HG02759 (cell line): Measurements from ENCODE around the gene ABCC9.

Source experiments
- ATAC-seq: cut with Tn5 transposase; IDR thresholded peaks from one replicate; pipeline ENCODE4 v1.9.1; 2021; ENCODE audit warnings: mild to moderate bottlenecking, moderate library complexity; ENCODE audit not compliant: unreplicated experiment

ABCC9 gene

DNA sequence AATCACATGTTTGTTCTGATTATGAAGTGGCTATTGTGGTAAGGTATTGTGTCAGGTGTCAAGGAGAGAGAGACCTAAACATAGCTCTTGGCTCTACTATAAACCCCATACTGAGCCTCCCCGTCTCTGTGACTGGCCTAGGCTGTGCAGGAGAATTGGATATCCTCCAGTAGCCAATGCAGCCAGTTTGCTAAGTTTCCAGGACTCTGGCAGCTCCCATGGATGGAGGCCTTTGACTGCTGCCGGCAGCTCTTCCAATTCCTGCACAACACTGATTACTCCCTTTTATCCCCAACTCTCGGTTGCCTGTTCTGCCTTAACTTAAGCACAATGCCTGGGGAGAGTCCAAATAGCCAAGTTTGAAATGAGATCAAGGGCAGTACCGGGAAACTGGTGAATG is 59.3 kb downstream of the ABCC9 start:
- ATAC-seq, result no peak

DNA sequence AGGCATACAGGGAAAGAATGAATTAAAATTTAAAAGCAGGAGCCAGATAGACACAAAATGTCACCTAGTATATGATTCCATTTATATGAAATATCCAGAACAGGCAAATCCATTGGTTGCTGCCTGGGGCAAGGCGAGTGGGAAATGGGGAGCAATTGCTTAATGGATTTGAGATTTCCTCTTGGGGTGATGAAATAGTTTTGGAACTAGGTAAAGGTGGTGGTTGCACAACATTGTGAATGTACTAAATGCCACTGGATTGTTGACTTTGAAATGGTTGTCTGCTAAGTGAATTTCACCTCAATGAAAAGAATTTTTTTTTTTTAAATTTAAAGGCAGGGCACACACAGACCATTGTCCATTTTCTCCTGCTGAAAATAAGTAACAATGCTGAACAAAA is 61.9 kb downstream of the ABCC9 start:
- no peak for ATAC-seq

DNA sequence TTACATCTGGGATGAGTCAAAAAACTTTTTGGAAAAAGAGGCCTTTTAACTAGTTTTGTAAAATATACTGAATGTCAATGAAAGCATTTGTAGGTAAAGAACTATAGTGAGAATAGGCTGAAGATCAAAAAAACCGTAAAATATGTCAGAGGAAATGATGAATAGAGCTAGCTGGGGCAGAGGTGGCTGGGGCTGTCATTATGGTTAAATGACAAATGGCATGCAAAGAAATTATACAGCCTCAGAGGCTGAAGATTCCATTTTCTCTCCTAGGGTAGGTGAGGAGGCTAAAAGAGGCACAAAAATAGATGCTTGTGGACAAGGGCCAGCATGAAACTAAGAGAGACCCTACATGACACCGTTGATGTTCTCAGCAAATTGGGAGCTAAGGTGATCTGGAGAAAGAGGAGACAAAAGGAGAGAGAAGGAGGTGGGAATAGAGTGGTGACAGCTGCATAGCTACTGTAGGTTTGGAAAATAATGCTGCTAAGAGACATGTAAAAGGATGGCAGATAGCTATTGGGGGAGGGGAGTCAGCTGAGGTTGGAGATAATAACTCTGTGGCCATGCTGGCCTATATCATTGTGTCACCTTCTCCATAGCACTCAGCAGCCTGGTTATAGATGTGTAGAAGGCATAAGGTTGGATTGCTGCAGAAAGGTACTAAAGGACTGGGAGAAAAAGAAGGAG is 63.8 kb downstream of the ABCC9 start:
- ATAC-seq, result no peak

DNA sequence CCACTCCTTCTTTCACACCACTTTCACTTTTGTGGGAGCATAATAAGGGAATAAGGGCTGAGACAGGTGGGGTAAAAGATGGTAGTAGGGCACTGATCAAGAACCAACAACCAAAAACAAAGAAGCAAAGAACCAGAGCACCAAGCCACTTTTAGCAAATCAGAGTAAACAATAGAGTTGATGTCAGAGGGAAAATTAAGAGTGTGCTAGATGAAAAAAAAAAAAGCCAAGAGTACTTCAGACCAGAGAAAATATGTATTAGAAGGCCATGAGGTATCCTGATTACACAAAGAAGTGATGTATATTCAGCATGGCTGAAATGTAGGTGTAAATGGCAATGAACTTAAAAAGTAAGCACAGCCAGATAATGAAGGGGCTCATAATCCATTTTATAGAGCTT is 75.4 kb downstream of the ABCC9 start:
- no peak for ATAC-seq

DNA sequence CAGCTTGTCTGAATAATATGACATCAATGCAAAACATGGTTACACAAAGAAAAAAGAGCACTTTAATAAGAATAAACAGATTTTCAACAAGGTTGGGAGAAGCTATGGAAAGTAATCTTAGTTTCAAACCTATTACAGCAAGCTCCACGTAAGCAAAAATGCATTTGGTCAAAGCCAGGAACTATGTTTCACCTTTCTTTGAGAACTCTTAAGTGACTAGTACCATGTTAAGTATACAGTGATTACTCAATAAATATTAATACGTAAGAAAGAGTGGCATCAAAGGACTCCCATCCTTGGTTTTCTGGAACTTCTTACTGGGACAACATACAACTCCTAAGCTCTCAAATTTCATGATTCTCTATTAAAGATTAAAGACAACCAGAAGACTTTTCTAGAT is 80.7 kb downstream of the ABCC9 start:
- no peak for ATAC-seq

DNA sequence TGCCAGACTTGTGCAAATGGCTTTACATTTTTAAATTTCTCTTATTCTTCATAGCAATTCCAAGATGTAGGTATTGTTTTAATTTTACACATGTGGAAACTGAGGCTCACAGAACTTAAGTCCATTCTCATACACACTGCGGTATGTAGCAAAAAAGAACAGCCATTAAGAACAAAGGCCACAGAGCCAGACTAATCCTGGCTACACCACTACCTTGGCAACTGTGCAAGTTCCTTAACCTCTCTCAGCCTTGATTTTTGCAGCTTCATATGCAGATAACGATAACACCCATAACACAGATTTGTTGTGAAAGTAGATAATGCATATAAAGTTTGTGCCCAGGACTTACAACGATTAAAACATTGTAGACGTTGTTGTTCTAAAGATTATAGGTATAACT is 81.1 kb downstream of the ABCC9 start:
- ATAC-seq, result no peak

DNA sequence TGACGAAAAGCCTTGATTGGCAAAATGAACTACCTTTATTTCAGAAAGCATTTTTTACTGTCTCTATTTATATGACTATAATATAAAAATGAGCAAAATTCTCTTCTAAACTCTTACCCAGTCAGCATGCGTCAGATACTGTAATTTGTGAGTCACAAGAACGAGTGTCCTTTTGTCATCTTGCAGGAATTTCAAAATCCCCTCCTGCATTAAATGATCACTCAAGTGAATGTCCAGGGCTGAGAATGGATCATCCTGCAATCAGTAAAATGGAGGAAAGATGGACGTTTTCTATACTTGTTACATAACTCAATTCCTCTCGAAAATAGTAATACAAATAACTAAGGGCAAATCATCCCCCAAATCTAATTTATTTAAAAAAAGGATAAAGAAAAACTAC is 89.0 kb downstream of the ABCC9 start:
- no peak for ATAC-seq

DNA sequence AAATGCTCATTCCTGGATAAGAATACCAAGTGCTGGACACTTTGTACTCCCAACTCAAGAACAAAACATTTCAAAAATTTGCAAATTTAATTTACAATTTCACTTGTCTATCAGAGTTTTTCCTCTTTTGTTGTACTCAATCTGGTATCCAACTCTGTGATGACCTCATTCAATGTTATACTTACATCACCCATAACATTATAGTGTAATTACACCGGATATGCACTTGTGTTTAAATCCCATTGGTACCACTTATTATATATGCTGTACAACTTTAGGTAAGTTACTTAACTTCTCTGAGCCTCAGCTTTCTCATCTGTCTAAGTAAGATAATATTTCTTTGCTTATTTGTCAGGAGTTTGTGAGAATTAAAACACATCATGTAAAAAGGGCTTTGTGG is 90.1 kb downstream of the ABCC9 start:
- ATAC-seq, result no peak

DNA sequence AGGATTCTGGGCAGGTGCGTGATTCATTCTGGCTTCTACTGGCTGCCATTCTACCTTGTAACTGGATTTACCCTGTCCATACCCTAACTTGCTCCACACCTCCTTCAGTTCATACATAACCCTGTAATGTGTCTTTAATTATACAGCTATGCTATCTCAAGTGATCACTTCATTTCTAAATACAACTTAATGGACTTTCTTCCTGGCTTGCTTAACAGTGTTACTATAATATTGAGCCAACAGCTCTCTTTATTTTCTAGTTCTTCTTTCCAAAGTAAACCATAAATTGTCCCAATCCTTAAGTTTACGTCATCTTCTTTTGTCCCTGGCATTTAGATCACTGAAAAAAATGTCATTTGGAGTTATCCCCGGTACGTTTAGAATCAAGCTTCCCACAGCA is 90.8 kb downstream of the ABCC9 start:
- no peak for ATAC-seq

DNA sequence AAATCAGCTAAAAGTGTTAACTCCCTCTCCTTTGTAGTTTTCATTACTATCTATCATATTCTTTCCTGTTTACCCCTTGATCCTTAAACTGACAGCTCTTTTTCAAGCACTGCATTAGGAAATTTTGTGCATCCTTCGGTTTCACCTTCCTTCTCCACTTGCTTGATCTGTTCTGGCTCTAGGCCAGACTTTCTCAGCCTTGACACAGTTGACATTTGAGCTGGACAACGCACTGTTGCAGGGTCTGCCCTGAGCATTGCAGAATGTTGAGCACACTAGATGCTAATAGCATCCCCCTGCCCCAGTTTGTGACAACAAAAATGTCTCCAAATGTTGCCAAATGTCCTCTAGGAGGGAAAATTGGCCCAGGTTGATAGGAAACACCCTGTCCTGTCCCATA is 91.3 kb downstream of the ABCC9 start:
- no peak for ATAC-seq

DNA sequence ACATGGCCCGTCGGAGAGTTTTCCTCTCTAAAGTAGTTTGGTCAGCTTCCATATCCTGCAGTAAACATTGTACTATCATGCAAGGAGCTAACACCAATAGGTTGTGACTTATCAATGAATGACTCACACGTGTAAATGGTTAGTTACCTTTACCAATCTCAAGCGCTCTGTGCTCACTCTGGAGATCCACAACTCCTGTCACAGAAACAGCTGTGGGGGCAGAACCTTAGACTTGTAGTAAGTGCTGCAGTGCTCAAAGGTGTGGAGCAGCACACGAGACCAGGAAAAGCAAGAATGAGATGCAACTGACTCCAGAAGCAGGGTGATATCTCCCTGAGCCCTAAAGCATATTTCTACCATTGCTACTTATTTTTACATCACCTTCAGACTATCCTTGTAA is 93.0 kb downstream of the ABCC9 start:
- no peak for ATAC-seq

DNA sequence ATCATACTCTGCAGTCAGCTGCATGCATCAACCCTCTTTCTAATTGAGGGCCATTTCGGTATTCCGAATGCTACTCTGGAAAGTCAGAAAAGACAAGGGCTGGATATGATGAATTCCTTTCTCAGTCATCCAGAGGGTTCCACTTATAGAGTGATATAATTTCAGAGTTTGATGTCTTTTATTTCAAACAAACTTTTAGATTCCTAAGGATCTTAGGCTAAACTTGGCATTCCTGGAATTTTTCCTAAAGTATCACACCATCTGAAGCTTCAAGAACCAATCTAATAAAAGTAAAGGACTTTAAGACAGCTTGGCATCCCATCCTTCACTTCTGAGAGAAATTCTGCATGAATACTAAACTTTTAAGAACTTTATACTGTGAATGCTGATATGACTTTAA is 97.4 kb downstream of the ABCC9 start:
- no peak for ATAC-seq

DNA sequence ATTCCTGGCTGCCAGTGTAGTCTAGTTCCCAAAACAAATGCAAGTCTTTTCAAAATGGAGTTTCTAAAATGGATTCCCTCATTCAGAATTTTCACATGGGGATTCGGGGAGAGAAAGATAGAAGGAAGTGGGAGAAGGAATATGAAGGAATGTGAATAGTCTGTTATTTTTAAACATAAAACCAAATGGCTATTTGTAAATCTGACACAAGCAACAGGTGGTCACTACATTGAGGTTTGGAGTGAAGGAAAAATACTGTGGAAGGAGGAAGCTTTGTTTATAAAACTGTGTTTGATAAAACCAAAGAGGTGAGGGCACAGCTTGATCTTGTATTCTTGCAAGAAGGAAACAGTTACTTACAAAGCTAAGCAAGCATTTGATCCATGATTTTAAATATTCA is 101.5 kb downstream of the ABCC9 start:
- no peak for ATAC-seq

DNA sequence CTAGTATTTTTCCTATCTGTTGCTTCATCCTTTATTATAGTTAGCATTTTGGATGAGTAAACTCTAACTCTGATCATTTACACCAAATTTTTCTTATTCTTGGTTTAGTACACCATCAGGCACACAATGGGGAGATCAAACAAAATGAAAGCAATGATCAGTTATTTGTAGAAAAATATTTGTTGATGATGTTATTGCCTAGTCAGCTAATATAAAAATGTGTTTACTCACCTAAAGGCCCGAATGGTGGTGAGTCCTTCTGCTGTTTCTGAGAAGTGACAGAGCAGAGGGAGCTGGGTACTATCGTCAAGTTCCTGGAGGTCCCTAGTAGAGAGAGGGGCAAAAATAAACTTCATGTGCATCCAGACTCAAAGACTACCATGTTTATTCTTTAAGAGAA is 103.4 kb downstream of the ABCC9 start:
- ATAC-seq, result no peak

DNA sequence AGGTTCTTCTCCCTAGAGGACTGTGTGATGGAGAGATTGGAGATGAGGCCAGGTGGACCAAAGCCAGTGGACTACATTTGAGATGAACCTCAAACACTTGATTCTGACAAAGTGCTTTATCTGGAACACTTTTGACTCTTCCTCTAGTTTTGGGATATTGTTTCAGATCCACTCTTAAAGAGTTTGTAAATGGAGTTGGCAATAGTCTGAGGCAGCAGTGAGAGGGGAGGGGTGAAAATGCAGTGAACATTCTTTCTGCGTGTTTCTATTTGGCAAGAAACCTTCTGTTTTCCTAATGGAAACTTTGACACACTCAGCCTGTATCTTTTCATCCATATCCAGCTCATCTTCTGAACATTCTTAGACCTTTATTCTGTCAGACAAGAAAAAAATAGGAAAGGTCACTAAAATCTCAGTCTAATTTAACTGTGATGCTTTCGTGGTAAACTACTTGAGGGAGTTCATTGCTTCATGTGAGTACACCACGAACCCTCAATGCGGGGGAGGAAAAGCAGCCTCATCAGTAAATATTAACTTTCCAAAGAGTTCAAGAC is 109.4 kb downstream of the ABCC9 start:
- no peak for ATAC-seq

DNA sequence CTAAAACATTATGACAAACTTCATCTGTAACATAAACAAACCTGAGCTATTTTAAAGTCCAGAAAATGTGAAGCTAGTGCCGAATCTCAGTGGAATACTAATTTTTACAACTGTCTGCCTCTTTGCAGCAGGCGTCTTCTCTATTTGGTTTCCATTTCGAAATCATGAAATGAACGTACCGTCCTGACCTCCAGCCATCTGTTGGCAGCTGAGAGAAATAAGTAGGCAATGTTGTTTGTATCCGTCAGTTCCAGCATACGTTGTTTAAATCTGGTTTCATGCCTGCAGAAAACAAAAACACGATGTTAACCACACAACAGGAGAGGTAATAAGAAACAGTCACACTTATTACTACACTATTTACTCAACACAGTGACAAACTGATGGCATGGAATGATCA is 112.4 kb downstream of the ABCC9 start:
- ATAC-seq, result no peak

DNA sequence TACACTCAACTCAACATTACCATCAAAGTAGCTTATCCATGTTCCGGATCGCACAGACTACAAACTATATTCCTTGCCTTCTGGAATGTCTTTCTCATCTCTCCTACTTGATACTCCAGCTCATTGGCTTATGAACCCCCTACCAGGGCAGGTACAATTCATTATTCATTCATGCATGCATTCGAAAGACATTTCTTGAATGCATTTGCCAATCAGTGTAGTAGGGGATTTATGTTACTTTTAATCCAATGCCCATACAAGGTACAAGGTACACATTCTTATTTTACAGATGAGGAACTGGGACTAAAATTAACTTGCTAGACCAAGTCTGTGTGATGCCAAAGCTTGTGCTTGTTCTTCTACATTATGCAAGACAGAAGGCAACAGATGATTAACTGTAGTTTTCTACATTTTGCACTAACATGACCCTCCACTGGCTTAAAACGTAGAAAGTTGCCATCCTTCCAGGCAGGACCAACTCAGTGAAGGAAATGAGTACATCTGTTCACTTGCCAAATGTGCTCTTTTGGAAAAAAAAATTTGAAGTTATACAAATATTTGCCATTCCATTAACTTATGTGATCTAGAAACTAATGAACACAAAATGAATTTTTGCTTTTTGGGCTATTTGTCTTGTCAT is 113.0 kb downstream of the ABCC9 start:
- ATAC-seq, result no peak

DNA sequence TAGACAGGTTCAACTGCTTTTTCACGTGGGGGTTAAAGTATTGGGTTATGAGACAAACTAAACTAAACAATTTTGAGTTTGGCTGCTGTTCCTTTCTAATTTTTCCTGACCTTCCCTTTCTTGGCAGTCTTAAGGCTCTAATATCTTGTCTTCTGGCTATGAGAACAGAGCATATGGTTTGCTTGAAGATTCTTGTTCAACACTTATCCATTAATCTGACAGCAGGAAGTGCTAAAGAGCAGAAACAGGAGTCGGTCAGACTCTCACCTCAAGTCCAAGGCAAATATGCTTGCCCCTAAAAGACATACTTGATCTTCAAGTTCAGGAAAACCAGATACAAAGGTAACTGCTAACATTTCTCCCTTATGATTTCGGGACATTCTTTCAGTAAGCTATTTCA is 114.1 kb downstream of the ABCC9 start:
- ATAC-seq, result no peak

DNA sequence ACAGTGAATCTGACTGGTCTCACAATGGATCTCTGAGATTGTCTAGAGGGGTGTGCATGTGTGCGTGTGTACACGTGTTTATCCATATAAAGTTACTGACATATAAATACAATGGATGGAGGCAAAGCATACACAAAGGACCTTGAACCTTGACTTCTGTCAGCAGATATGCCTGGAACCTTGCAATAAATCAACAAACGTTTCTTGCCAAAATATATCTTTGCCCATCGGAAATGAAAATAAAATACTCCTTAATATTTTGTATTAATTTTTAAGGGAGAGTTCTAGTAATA is 114.7 kb downstream of the ABCC9 start:
- no peak for ATAC-seq

DNA sequence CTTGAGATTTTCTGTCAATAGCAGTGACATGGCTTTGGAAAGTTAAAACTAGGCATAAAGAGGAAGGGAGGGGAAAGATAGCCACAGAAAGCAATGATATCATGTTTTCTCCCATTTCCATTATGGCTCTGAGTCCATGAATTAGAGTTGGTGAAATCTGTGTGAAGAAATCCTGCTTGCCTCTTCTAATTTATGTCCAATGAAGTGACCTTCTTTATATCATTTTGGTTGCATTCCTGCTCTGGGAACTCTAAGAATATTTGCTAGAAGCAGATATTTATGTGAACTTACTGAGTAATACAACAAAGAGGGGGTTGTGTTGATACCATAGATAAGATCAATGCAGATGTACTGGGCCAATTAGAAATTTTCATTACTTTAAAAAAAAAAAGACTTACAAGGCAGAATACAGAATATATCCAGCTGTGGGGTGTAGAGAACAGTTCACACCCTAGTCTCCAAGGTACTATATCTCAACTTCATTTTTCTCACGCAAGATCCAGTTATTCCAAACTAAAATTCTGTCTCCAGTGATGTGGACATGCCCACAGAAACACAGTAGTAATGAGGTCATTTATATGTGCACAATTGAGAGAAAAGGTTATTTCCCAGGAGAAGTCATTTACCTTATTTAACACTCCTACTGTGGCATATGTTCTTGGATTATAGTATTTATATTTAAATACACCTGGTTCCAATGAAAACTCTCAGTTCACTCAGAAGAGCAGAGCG is 115.2 kb downstream of the ABCC9 start:
- no peak for ATAC-seq

DNA sequence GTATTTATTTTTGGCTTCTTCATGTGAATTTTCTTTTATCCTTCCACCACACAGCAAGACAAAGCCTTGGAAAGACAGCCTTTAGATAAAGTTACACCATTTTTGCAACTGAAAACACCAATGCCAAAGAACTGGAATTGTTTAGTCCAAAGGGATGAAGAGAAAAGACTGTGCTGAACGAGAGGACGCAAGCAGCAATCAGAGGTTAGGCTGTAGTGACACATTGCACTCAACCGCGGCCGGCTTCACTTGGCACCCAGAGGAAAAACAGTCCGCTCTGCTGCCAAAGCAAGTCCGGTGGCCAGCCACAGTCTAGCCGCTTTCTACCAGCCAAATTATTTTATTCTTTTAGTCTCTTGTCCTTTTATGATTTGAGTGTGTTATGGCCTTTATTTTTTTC is 117.6 kb downstream of the ABCC9 start:
- ATAC-seq, result no peak

DNA sequence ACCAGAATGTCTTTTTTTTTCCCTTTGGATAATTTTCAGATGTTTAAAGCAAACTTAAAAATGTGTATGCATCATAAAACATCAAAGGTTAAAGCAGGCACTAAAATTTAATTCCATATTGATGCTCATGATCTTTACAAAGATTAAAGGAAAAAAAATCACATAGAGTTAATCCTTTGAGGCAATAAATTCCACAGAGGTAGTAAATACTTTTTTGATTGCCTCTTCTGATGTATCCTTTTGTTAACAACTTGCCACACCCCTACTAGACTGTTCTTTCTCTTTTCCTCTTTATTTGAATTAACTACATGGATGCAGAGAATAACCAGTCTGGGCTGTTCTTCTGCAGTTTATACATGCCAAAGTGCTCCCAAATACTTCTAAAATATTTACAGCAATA is 121.5 kb downstream of the ABCC9 start:
- ATAC-seq, result no peak
